Measurements from ENCODE around the gene PGAP3. TPM values are rescaled to one million over a fixed set of nuclear protein-coding genes. Genes with fewer than 3 reads are reported as not detected.
"Not testable (repeated sequence)": the region's sequence is repeated elsewhere in the genome, so short reads cannot be mapped to it uniquely, and the experiment has no call there.

PGAP3 gene
- total RNA-seq, 1 donor from 2014 or later = 23.5 TPM

DNA sequence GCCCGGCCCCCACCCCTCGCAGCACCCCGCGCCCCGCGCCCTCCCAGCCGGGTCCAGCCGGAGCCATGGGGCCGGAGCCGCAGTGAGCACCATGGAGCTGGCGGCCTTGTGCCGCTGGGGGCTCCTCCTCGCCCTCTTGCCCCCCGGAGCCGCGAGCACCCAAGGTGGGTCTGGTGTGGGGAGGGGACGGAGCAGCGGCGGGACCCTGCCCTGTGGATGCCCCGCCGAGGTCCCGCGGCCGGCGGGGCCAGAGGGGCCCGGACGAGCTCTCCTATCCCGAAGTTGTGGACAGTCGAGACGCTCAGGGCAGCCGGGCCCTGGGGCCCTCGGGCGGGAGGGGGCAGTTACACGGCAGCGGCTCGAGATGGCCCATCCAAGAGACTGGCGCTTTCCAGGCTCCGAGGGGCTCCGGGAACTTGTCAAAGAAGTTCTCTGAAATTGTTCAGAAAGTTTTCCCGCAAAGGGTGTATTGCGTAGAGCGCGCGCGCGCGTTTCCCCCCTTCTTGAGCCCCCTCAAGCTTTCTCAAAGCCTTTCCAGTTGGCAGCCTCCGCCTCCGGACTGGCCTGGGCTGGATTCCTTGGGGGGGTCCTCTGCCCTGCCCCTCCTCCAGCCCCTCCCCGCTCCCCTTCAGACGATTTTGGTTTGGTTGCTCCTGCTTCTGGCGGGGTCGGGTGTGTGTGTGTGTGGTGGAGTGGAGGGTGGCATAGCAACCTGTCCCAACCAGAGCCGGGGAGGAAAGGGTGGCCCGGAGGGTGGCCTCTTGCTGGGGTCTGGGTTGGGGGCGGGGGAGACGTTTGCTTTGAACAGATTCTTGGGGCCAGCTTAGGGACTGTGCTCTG is 12.5 kb upstream of the PGAP3 start:
- Mint-ChIP-seq H3K27ac (peak overlapping the region; percentile 97), H3K4me1 (ENCODE audit: unreplicated experiment) (peaks cover 45% of the 10 kb centered on the region)
- TF ChIP-seq, protein P1, sequence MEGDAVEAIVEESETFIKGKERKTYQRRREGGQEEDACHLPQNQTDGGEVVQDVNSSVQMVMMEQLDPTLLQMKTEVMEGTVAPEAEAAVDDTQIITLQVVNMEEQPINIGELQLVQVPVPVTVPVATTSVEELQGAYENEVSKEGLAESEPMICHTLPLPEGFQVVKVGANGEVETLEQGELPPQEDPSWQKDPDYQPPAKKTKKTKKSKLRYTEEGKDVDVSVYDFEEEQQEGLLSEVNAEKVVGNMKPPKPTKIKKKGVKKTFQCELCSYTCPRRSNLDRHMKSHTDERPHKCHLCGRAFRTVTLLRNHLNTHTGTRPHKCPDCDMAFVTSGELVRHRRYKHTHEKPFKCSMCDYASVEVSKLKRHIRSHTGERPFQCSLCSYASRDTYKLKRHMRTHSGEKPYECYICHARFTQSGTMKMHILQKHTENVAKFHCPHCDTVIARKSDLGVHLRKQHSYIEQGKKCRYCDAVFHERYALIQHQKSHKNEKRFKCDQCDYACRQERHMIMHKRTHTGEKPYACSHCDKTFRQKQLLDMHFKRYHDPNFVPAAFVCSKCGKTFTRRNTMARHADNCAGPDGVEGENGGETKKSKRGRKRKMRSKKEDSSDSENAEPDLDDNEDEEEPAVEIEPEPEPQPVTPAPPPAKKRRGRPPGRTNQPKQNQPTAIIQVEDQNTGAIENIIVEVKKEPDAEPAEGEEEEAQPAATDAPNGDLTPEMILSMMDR (conservative IDR thresholded peaks at IDR 0.05) = no peak

DNA sequence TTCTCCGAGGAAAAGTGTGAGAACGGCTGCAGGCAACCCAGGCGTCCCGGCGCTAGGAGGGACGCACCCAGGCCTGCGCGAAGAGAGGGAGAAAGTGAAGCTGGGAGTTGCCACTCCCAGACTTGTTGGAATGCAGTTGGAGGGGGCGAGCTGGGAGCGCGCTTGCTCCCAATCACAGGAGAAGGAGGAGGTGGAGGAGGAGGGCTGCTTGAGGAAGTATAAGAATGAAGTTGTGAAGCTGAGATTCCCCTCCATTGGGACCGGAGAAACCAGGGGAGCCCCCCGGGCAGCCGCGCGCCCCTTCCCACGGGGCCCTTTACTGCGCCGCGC is 11.9 kb upstream of the PGAP3 start, which contains the start of gene ERBB2:
ERBB2 (plus strand) TSS at position 247 of the 330 bp plus-strand sequence. CDS start 175 bp downstream, outside the sequence.
- no peaks in the 10 kb centered on the region for H3K27me3 Mint-ChIP-seq
- H3K27ac Mint-ChIP-seq = peak within 1 kb of the TSS; percentile 97
- peaks cover 6% of the 10 kb centered on the region for H3K36me3 Mint-ChIP-seq
- H3K4me3 Mint-ChIP-seq = peak within 1 kb of the TSS; percentile 99
- H3K9me3 Mint-ChIP-seq = no peaks in the 10 kb centered on the region
- no peak for DNase-seq (ENCODE audit: extremely low spot score, unreplicated experiment)
- TF ChIP-seq, protein P1 (conservative IDR thresholded peaks at IDR 0.05) = no peak
- H3K4me1 Mint-ChIP-seq (ENCODE audit: unreplicated experiment) = peaks cover 46% of the 10 kb centered on the region

More for the DNA sequence above, 12.5 kb upstream of the PGAP3 start:
- Mint-ChIP-seq H3K4me3 (peak overlapping the region; percentile 99), H3K9me3 (no peaks in the 10 kb centered on the region), H3K36me3 (peaks cover 6% of the 10 kb centered on the region), H3K27me3 (no peaks in the 10 kb centered on the region)
- DNase-seq (ENCODE audit: extremely low spot score, unreplicated experiment) = peak; percentile 77

DNA sequence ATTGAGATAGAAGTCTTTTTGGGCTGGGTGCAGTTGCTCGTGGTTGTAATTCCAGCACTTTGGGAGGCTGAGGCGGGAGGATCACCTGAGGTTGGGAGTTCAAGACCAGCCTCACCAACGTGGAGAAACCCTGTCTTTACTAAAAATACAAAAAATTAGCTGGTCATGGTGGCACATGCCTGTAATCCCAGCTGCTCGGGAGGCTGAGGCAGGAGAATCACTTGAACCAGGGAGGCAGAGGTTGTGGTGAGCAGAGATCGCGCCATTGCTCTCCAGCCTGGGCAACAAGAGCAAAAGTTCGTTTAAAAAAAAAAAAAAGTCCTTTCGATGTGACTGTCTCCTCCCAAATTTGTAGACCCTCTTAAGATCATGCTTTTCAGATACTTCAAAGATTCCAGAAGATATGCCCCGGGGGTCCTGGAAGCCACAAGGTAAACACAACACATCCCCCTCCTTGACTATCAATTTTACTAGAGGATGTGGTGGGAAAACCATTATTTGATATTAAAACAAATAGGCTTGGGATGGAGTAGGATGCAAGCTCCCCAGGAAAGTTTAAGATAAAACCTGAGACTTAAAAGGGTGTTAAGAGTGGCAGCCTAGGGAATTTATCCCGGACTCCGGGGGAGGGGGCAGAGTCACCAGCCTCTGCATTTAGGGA is 11.4 kb upstream of the PGAP3 start:
- H3K9me3 Mint-ChIP-seq; H3K36me3 Mint-ChIP-seq; H3K27me3 Mint-ChIP-seq; DNase-seq (ENCODE audit: extremely low spot score, unreplicated experiment): not testable (repeated sequence)
- Mint-ChIP-seq H3K27ac (peak overlapping the region; percentile 97), H3K4me1 (ENCODE audit: unreplicated experiment) (peaks cover 47% of the 10 kb centered on the region), H3K4me3 (peak overlapping the region; percentile 99)

DNA sequence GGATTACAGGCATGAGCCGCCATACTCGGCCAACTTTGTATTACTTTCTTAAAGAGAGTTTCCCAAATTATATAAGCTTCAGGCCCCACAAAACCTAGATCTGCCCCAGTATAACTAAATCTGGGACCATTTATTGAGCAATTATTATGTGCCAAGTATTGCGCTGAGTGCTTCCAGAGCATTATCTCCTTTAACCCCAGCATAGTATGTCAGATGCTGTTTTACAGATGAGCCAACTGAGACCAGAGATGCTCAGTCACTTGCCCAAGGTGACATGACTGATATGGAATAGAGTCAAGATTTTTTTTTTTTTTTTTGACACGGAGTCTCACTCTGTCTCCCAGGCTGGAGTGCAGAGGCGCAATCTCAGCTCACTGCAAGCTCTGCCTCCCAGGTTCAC is 10.1 kb upstream of the PGAP3 start:
- H3K27ac Mint-ChIP-seq = no peak overlapping the region
- H3K4me3 Mint-ChIP-seq = peak overlapping the region; percentile 53

DNA sequence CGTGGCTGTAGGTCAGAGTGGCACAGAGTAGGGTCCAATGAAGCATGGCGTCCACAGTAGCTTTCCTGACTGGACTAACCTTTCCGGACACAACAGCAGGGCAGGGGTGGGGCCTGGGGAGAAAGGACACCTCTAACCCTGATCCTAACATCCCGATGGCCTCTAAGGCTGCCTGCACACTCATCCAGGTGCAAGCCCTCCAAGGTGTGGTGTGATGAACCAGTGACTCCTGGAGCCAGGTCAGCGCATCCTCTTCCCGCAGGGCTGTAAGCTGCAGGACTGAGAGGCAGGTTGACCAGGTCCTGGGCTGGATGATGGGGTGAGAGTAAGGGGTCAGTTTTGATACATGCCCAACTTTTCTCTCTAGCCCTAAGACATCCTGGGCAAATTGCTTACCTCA is 8.9 kb upstream of the PGAP3 start:
- H3K27me3 Mint-ChIP-seq = no peaks in the 10 kb centered on the region
- no peaks in the 10 kb centered on the region for H3K9me3 Mint-ChIP-seq
- peaks cover 32% of the 10 kb centered on the region for H3K4me1 Mint-ChIP-seq (ENCODE audit: unreplicated experiment)
- peaks cover 6% of the 10 kb centered on the region for H3K36me3 Mint-ChIP-seq
- no peak overlapping the region for H3K4me3 Mint-ChIP-seq
- no peak overlapping the region for H3K27ac Mint-ChIP-seq
- no peak for DNase-seq (ENCODE audit: extremely low spot score, unreplicated experiment)
- TF ChIP-seq, protein P1 (conservative IDR thresholded peaks at IDR 0.05) = no peak

More for the DNA sequence above, 10.1 kb upstream of the PGAP3 start:
- TF ChIP-seq, protein P1 (conservative IDR thresholded peaks at IDR 0.05) = no peak
- Mint-ChIP-seq H3K4me1 (ENCODE audit: unreplicated experiment) (peaks cover 40% of the 10 kb centered on the region), H3K27me3 (no peaks in the 10 kb centered on the region), H3K36me3 (peaks cover 6% of the 10 kb centered on the region), H3K9me3 (no peaks in the 10 kb centered on the region)
- no peak for DNase-seq (ENCODE audit: extremely low spot score, unreplicated experiment)

DNA sequence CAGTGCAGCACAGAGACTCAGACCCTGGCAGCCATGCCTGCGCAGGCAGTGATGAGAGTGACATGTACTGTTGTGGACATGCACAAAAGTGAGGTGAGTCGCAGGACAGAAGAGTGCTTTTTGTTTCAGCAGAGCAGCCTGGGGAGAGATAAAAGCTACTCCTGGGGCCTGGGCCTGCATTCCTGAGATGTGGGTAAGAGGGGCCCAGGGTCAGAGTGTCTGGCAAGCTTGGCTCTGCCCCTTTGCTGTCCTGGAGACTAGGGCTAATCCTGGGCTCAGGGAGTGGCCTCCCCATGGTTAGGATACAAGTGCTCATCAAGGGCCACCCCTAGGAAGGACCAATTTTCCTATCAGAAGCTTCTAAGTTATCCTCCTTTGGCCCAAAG is 7.2 kb upstream of the PGAP3 start:
- peaks cover 23% of the 10 kb centered on the region for H3K4me1 Mint-ChIP-seq (ENCODE audit: unreplicated experiment)
- no peak overlapping the region for H3K27ac Mint-ChIP-seq
- DNase-seq (ENCODE audit: extremely low spot score, unreplicated experiment) = no peak

More for the DNA sequence above, 7.2 kb upstream of the PGAP3 start:
- Mint-ChIP-seq H3K27me3 (no peaks in the 10 kb centered on the region), H3K9me3 (no peaks in the 10 kb centered on the region), H3K4me3 (peak overlapping the region; percentile 43), H3K36me3 (peaks cover 3% of the 10 kb centered on the region)
- TF ChIP-seq, protein P1 (conservative IDR thresholded peaks at IDR 0.05) = no peak
